HG03280 (cell line): Measurements from ENCODE around the gene CEP170B.
"Not testable (repeated sequence)": the region's sequence is repeated elsewhere in the genome, so short reads cannot be mapped to it uniquely, and the experiment has no call there.

ENCODE experiments used
- ATAC-seq: cut with Tn5 transposase; IDR thresholded peaks from one replicate; pipeline ENCODE4 v1.9.1; 2021; ENCODE audit warnings: mild to moderate bottlenecking, moderate library complexity; ENCODE audit not compliant: unreplicated experiment

Gene CEP170B

GRCh38 chr14:104843442-104844305, 21.4 kb upstream of the CEP170B start:
- ATAC-seq, result no peak

- no peak for ATAC-seq
Measured at GRCh38 chr14:104844306-104845032, 20.6 kb upstream of the CEP170B start.

- no peak for ATAC-seq
Measured at GRCh38 chr14:104845033-104845666, 19.9 kb upstream of the CEP170B start.

GRCh38 chr14:104845834-104846441, 19.1 kb upstream of the CEP170B start:
- ATAC-seq, result no peak

GRCh38 chr14:104852280-104852663, 12.8 kb upstream of the CEP170B start:
- ATAC-seq, result no peak

- ATAC-seq, result no peak
Measured at GRCh38 chr14:104855532-104856090, 9.5 kb upstream of the CEP170B start.

GRCh38 chr14:104856157-104856868, 8.8 kb upstream of the CEP170B start:
- no peak for ATAC-seq

GRCh38 chr14:104856869-104857860, 7.9 kb upstream of the CEP170B start:
- no peak for ATAC-seq

GRCh38 chr14:104857931-104858330, 7.1 kb upstream of the CEP170B start:
- ATAC-seq, result not testable (repeated sequence)

GRCh38 chr14:104858811-104859426, 6.1 kb upstream of the CEP170B start:
- no peak for ATAC-seq

GRCh38 chr14:104859900-104860299, 5.2 kb upstream of the CEP170B start:
- no peak for ATAC-seq

GRCh38 chr14:104860414-104860813, 4.7 kb upstream of the CEP170B start:
- no peak for ATAC-seq

- ATAC-seq, result no peak
Measured at GRCh38 chr14:104863131-104863862, 1.8 kb upstream of the CEP170B start.

- ATAC-seq, result no peak
Measured at GRCh38 chr14:104863923-104864266, 1.2 kb upstream of the CEP170B start.

GRCh38 chr14:104864267-104865080, 594 bp upstream of the CEP170B start:
- ATAC-seq, result no peak

- ATAC-seq, result no peak
Measured at GRCh38 chr14:104865631-104866441, 768 bp downstream of the CEP170B start.
